Vagina (tissue), 2 donors: Measurements from ENCODE around the gene SLC18A3. TPM values are rescaled to one million over a fixed set of nuclear protein-coding genes. Genes with fewer than 3 reads are reported as not detected.

Experiments used
- DNase-seq, 2 donors: peaks; one replicate each; pipeline ENCODE4 v3.0.0-alpha.2; 2017; ENCODE audit errors: extremely low spot score in 2 of 2
- H3K27ac ChIP-seq: fragments of 200-600 bp; sonication (generic); one replicate; pipeline ENCODE4 v1.5.1; 2019
- H3K27me3 ChIP-seq: fragments of 200-600 bp; sonication (generic); one replicate; pipeline ENCODE4 v1.5.1; 2019
- H3K36me3 ChIP-seq, 2 donors: fragments of 200-600 bp; sonication (generic); one replicate each; pipeline ENCODE4 v1.5.1; 2017 to 2019
- H3K4me1 ChIP-seq: fragments of 200-600 bp; sonication (generic); one replicate; pipeline ENCODE4 v1.5.1; 2019
- H3K4me3 ChIP-seq, 2 donors: fragments of 200-600 bp; sonication (generic); 1 replicate in 1 of 2; 2 replicates in 1 of 2; pipeline ENCODE4 v1.5.1; 2016 to 2019
- H3K9me3 ChIP-seq: fragments of 200-600 bp; sonication (generic); one replicate; pipeline ENCODE4 v1.5.1; 2019
- CTCF ChIP-seq, 3 experiments: fragments of 450-650 bp in 2 of 3; fragments of 200-600 bp in 1 of 3; sonication (generic) in 1 of 3; IDR thresholded peaks; one replicate each; pipeline ENCODE4 v1.5.1; 2017 to 2019; ENCODE audit warnings: antibody characterized with exemption in 3 of 3, mild to moderate bottlenecking in 2 of 3, moderate library complexity in 2 of 3
- POLR2A ChIP-seq, 2 donors: fragments of 450-650 bp; IDR thresholded peaks; one replicate each; pipeline ENCODE4 v1.6.1; 2017; ENCODE audit warnings: antibody characterized with exemption in 2 of 2, mild to moderate bottlenecking in 2 of 2, moderate library complexity in 2 of 2
- POLR2AphosphoS5 ChIP-seq, 2 donors: sonication (generic); formaldehyde crosslinking; IDR thresholded peaks; one replicate each; pipeline ENCODE4 v1.9.0; 2017; ENCODE audit warnings: antibody characterized with exemption in 2 of 2, mild to moderate bottlenecking in 2 of 2, low read depth in 1 of 2; ENCODE audit not compliant: insufficient read depth in 1 of 2
- intact Hi-C: fragments of 100-400 bp; cut with DNase I; formaldehyde crosslinking; loops from one replicate; pipeline ENCODE4 v1.15.1; 2023
- total RNA-seq: library from RNA; depleted of rRNA; stranded (reverse); fragments of >200 nt; gene quantifications from one replicate; pipeline ENCODE4 v1.2.3, GENCODE V29; 2016

SLC18A3 gene
- total RNA-seq, 1 donor from 2014 or later, result 0.49 TPM

GRCh38 chr10:49613882-49614241 lies 3.8 kb downstream of the SLC18A3 start, which contains the start of gene CHAT:
CHAT (plus strand) TSS chr10:49614037; CDS start chr10:49614190, 153 bp downstream.
- Histone ChIP-seq H3K4me3 (no peak within 1 kb of the TSS), H3K27me3 (peaks cover 12% of the 10 kb centered on the region), H3K4me1 (peaks cover 31% of the 10 kb centered on the region), H3K9me3 (no peaks in the 10 kb centered on the region), H3K27ac (no peak within 1 kb of the TSS), H3K36me3 (no peaks in the 10 kb centered on the region)
- intact Hi-C loops, result no loop called here
- no peak for DNase-seq
- TF ChIP-seq CTCF (IDR thresholded peaks at IDR 0.05), result no peak
- no peak for TF ChIP-seq POLR2A (IDR thresholded peaks at IDR 0.05)
- TF ChIP-seq POLR2AphosphoS5 (IDR thresholded peaks at IDR 0.05; ENCODE audit: insufficient read depth in 1 of 2, low read depth in 1 of 2), result no peak

DNA sequence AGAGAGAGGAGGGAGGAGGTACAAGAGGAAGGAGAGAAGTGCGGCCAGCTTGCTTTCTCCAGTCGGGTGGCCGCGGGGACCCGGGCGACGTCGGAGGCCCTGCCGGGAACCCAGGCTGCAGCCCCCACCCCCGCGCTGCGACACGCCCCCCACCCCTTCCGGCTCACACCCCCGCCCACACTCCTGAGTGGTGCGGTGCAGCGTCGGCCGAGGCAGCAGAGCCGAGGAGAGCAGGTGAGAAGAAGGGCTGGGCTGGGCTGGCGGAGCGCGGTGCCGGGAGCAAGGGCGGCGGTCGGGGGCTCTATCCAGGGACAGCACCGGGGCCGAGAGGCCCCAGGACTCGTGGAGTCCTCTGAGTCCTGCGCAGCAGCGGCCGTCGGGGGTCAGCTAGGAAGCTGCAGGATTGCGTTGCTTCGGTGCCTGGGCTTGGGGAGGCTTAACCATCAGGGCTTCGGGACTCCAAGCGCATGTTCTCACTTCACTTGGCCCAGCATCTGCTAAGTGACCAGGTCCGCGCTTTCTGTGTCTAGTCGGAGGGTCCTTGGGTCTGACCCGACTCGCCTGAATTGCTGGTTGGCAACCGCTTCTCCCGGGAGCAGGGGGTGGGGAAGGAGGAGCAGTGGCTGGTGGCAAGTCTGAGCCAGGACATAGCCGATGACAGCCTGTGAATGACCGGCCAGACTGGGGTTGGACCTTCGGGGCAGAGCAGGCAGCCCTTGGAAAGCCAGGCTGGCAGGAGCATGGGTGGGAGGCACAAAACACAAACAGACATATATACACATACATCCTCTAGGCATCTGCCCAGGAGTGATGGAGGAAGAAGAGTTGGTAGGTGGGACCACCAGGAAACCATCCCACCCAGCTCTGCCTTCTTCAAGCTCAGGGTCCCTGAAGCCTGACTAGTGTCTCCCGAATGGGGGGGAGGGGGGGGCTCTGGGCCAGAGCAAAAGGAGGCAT lies 4.4 kb downstream of the SLC18A3 start:
- DNase-seq, result no peak
- Histone ChIP-seq H3K4me1 (peaks cover 25% of the 10 kb centered on the region), H3K27me3 (peaks cover 12% of the 10 kb centered on the region), H3K4me3 (no peak overlapping the region), H3K27ac (no peak overlapping the region), H3K9me3 (no peaks in the 10 kb centered on the region), H3K36me3 (no peaks in the 10 kb centered on the region)
- intact Hi-C loops, result no loop called here
- no peak for TF ChIP-seq POLR2A (IDR thresholded peaks at IDR 0.05)
- TF ChIP-seq CTCF (IDR thresholded peaks at IDR 0.05), result no peak

DNA sequence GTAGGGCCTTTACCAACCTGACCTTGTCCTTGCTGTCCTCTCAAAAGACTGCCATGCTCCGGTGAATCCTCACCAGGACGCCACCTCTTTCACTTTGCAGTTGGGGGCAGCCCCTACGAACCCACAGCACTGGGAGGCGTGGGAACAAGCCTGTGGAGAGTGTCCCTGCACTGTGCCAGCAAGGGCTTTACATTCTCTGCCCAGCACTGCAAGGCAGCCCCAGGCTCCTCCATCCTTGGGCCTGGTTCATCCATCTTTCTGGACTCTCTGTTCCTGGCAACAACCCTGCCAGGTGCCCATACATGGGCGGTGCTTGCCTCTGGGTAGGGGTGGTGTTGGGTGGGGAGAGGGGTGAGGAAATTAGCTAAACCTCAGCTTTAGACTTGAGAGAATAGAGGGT lies 5.1 kb downstream of the SLC18A3 start:
- no peak for DNase-seq
- intact Hi-C loops, result no loop called here
- no peak overlapping the region for H3K27ac ChIP-seq
- H3K4me1 ChIP-seq, result peaks cover 18% of the 10 kb centered on the region
- TF ChIP-seq CTCF (IDR thresholded peaks at IDR 0.05) (no peak), POLR2AphosphoS5 (IDR thresholded peaks at IDR 0.05; ENCODE audit: insufficient read depth in 1 of 2, low read depth in 1 of 2) (no peak), POLR2A (IDR thresholded peaks at IDR 0.05) (no peak)
- H3K36me3 ChIP-seq, result no peaks in the 10 kb centered on the region
- H3K9me3 ChIP-seq, result no peaks in the 10 kb centered on the region
- H3K27me3 ChIP-seq, result peaks cover 12% of the 10 kb centered on the region
- H3K4me3 ChIP-seq, result no peak overlapping the region

GRCh38 chr10:49615721-49616120 lies 5.6 kb downstream of the SLC18A3 start:
- TF ChIP-seq CTCF (IDR thresholded peaks at IDR 0.05) (no peak), POLR2A (IDR thresholded peaks at IDR 0.05) (no peak), POLR2AphosphoS5 (IDR thresholded peaks at IDR 0.05; ENCODE audit: insufficient read depth in 1 of 2, low read depth in 1 of 2) (no peak)
- H3K4me3 ChIP-seq, result no peak overlapping the region
- peaks cover 12% of the 10 kb centered on the region for H3K27me3 ChIP-seq
- H3K4me1 ChIP-seq, result peaks cover 13% of the 10 kb centered on the region
- H3K9me3 ChIP-seq, result no peaks in the 10 kb centered on the region
- H3K27ac ChIP-seq, result no peak overlapping the region
- DNase-seq, result no peak
- intact Hi-C loops, result no loop called here
- no peaks in the 10 kb centered on the region for H3K36me3 ChIP-seq
